Glutamatergic neuron (in vitro differentiated cells): ENCODE data around the gene DDHD1. TPM values are rescaled to one million over a fixed set of nuclear protein-coding genes. Genes with fewer than 3 reads are reported as not detected.

Source experiments
- DNase-seq: peaks from one replicate; pipeline ENCODE4 v3.0.0; 2022
- H3K27ac Mint-ChIP-seq: one replicate; pipeline ENCODE4 v1.8.0; 2020; ENCODE audit warnings: mild to moderate bottlenecking, mixed read lengths, inconsistent platforms; ENCODE audit not compliant: unreplicated experiment
- H3K27me3 Mint-ChIP-seq: one replicate; pipeline ENCODE4 v1.8.0; 2020; ENCODE audit warnings: mild to moderate bottlenecking, moderate library complexity, mixed read lengths, inconsistent platforms; ENCODE audit not compliant: unreplicated experiment
- H3K36me3 Mint-ChIP-seq: one replicate; pipeline ENCODE4 v1.8.0; 2020; ENCODE audit warnings: mild to moderate bottlenecking, mixed read lengths, inconsistent platforms; ENCODE audit not compliant: unreplicated experiment
- H3K4me1 Mint-ChIP-seq: one replicate; pipeline ENCODE4 v1.8.0; 2020; ENCODE audit warnings: mild to moderate bottlenecking, low read depth, mixed read lengths, inconsistent platforms; ENCODE audit not compliant: unreplicated experiment
- H3K4me3 Mint-ChIP-seq: one replicate; pipeline ENCODE4 v1.8.0; 2020; ENCODE audit warnings: mild to moderate bottlenecking, mixed read lengths, inconsistent platforms; ENCODE audit not compliant: unreplicated experiment
- H3K9me3 Mint-ChIP-seq: one replicate; pipeline ENCODE4 v1.8.0; 2020; ENCODE audit warnings: mild to moderate bottlenecking, moderate library complexity, mixed read lengths, inconsistent platforms; ENCODE audit not compliant: unreplicated experiment
- CTCF ChIP-seq: fragments of 200-600 bp; sonication (generic); IDR thresholded peaks from one replicate; pipeline ENCODE4 v1.5.0; 2021; ENCODE audit not compliant: partially characterized antibody, unreplicated experiment
- total RNA-seq: library from RNA; stranded (reverse); fragmentation: NEBNext Ultra II Directional; extraction: Animal tissue kit (Norgen Biotek cat#: 25700); gene quantifications from one replicate; pipeline ENCODE4 v1.2.1, GENCODE V29; 2021; ENCODE audit not compliant: unreplicated experiment

The DDHD1 gene
- total RNA-seq, 1 donor from 2014 or later = 38.1 TPM

GRCh38 chr14:53147893-53148292 lies 5.2 kb downstream of the DDHD1 start:
- Mint-ChIP-seq H3K4me1 (peaks cover 23% of the 10 kb centered on the region), H3K27me3 (peaks cover 5% of the 10 kb centered on the region)

DNA sequence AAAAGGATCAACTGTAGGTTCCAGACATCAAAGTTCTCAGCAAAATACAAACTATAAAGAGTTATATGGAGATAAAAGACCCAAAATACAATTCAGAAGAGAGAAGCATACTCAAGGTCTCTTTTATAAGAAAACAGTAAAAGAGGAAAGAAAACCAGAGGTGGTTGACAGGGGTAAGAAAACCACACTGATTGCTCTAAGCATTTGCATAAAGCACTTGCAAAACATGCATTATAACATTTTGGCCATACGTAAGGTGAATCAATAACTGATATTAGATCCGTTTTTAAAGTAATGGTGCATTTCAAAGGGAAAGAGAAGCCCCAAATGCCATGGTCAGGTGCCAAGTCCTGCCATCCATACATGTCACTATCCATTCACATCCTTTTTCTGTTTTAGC lies 5.9 kb downstream of the DDHD1 start:
- H3K4me3 Mint-ChIP-seq = no peak overlapping the region
- peaks cover 23% of the 10 kb centered on the region for H3K4me1 Mint-ChIP-seq
- H3K27me3 Mint-ChIP-seq = peaks cover 5% of the 10 kb centered on the region
- no peak for TF ChIP-seq CTCF
- H3K9me3 Mint-ChIP-seq = peaks cover 10% of the 10 kb centered on the region
- no peak overlapping the region for H3K27ac Mint-ChIP-seq
- H3K36me3 Mint-ChIP-seq = peaks cover 14% of the 10 kb centered on the region
- no peak for DNase-seq

More at GRCh38 chr14:53147893-53148292, 5.2 kb downstream of the DDHD1 start:
- no peak for DNase-seq
- no peak overlapping the region for H3K4me3 Mint-ChIP-seq
- H3K9me3 Mint-ChIP-seq = peaks cover 10% of the 10 kb centered on the region
- no peak overlapping the region for H3K27ac Mint-ChIP-seq
- no peak for TF ChIP-seq CTCF
- H3K36me3 Mint-ChIP-seq = peaks cover 10% of the 10 kb centered on the region

DNA sequence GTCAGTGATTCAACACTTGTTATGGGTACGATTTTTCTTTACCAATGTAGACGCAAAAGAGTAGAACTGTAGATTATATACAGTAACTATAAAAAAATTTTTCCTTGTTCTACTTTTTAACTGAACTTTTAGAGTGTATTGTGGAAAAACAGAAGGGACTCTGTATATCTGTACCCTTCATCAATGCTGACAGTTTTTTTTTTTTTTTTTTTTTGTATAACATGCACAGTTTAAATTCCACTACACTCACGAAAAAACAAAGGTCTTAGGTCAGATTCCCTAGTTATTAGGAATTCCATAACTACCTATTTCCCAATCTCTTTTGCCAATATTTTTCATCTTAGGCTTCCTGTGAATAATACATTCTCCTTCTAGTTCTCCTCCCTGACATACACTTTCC lies 6.4 kb downstream of the DDHD1 start:
- Mint-ChIP-seq H3K27ac (no peak overlapping the region), H3K9me3 (peaks cover 6% of the 10 kb centered on the region), H3K4me3 (no peak overlapping the region), H3K27me3 (peaks cover 5% of the 10 kb centered on the region), H3K4me1 (peaks cover 23% of the 10 kb centered on the region), H3K36me3 (peaks cover 14% of the 10 kb centered on the region)
- no peak for TF ChIP-seq CTCF
- DNase-seq = no peak

- no peak for DNase-seq
- Mint-ChIP-seq H3K4me3 (no peak overlapping the region), H3K27me3 (no peaks in the 10 kb centered on the region), H3K36me3 (peaks cover 26% of the 10 kb centered on the region), H3K4me1 (peaks cover 9% of the 10 kb centered on the region), H3K9me3 (no peaks in the 10 kb centered on the region), H3K27ac (no peak overlapping the region)
- TF ChIP-seq CTCF = no peak
These were observed 8.9 kb downstream of the DDHD1 start for GRCh38 chr14:53144244-53144643.

- H3K4me1 Mint-ChIP-seq = no peaks in the 10 kb centered on the region
- DNase-seq = no peak
- H3K27me3 Mint-ChIP-seq = no peaks in the 10 kb centered on the region
- TF ChIP-seq CTCF = no peak
- no peaks in the 10 kb centered on the region for H3K9me3 Mint-ChIP-seq
- H3K36me3 Mint-ChIP-seq = peaks cover 30% of the 10 kb centered on the region
- no peak overlapping the region for H3K4me3 Mint-ChIP-seq
- H3K27ac Mint-ChIP-seq = no peak overlapping the region
These were observed 12.5 kb downstream of the DDHD1 start for GRCh38 chr14:53140585-53140984.
